Astrocyte of the cerebellum (primary cell): Measurements from ENCODE around the gene CD276.

Experiments
- DNase-seq: peaks from one replicate; pipeline ENCODE4 v3.0.0-alpha.2; 2011; ENCODE audit warnings: low read depth
- H3K4me3 ChIP-seq: 2 replicates; pipeline ENCODE4 v1.5.1; 2011; ENCODE audit warnings: mild to moderate bottlenecking, low read depth, low read length, moderate library complexity
- CTCF ChIP-seq: IDR thresholded peaks from 2 replicates; pipeline ENCODE4 v1.5.1; 2012; ENCODE audit warnings: low read length, low read depth, moderate library complexity, mild to moderate bottlenecking; ENCODE audit errors: missing control alignments
- in situ Hi-C: cut with HindIII; loops from 2 replicates; pipeline ENCODE4 v1.10.0; 2017; ENCODE audit warnings: low sequenced_read_pairs

Gene CD276

GRCh38 chr15:73709241-73709640 is 25.1 kb downstream of the CD276 start:
- no peak for TF ChIP-seq CTCF
- in situ Hi-C loops, result no loop called here
- H3K4me3 ChIP-seq, result no peak overlapping the region
- no peak for DNase-seq

- TF ChIP-seq CTCF, result no peak
- DNase-seq, result no peak
- in situ Hi-C loops, result no loop called here
- H3K4me3 ChIP-seq, result no peak overlapping the region
Measured at GRCh38 chr15:73709686-73710085, 25.5 kb downstream of the CD276 start.

- in situ Hi-C loops, result no loop called here
- no peak for DNase-seq
- TF ChIP-seq CTCF, result no peak
- H3K4me3 ChIP-seq, result no peak overlapping the region
Measured at GRCh38 chr15:73710321-73710720, 26.1 kb downstream of the CD276 start.

- no peak for DNase-seq
- no peak for TF ChIP-seq CTCF
- no peak overlapping the region for H3K4me3 ChIP-seq
- in situ Hi-C loops, result no loop called here
Measured at GRCh38 chr15:73711526-73711925, 27.3 kb downstream of the CD276 start.

- in situ Hi-C loops, result no loop called here
- no peak for DNase-seq
- no peak overlapping the region for H3K4me3 ChIP-seq
- no peak for TF ChIP-seq CTCF
Measured at GRCh38 chr15:73712107-73712506, 27.9 kb downstream of the CD276 start.

- no peak overlapping the region for H3K4me3 ChIP-seq
- no peak for TF ChIP-seq CTCF
- in situ Hi-C loops, result no loop called here
- no peak for DNase-seq
Measured at GRCh38 chr15:73714695-73715301, 30.6 kb downstream of the CD276 start.
